GM12873 (cell line): Measurements from ENCODE around the gene ARL15.

Experiments
- CTCF ChIP-seq: IDR thresholded peaks from 2 replicates; pipeline ENCODE4 v1.5.1; 2012; ENCODE audit warnings: low read depth, mild to moderate bottlenecking, moderate library complexity, low read length, control low read depth; ENCODE audit not compliant: insufficient read depth; ENCODE audit errors: missing control alignments

ARL15 gene

GRCh38 chr5:54323495-54323894 lies 13.1 kb upstream of the ARL15 start:
- no peak for TF ChIP-seq CTCF

- no peak for TF ChIP-seq CTCF
Observed at GRCh38 chr5:54320256-54320655, 9.9 kb upstream of the ARL15 start.

- TF ChIP-seq CTCF = no peak
Observed at GRCh38 chr5:54317511-54318260, 7.3 kb upstream of the ARL15 start.

- no peak for TF ChIP-seq CTCF
Observed at GRCh38 chr5:54315736-54316528, 5.6 kb upstream of the ARL15 start.

- TF ChIP-seq CTCF = no peak
Observed at GRCh38 chr5:54313311-54314270, 3.2 kb upstream of the ARL15 start.

- no peak for TF ChIP-seq CTCF
Observed at GRCh38 chr5:54312499-54312898, 2.1 kb upstream of the ARL15 start.
